Ecto neural progenitor cell (in vitro differentiated cells): ENCODE data around the gene SMARCD3.

Experiments used
- DNase-seq: peaks from one replicate; pipeline ENCODE4 v3.0.0-alpha.2; 2018; ENCODE audit warnings: low spot score

SMARCD3 gene

GRCh38 chr7:151272405-151272804 is 23.9 kb upstream of the SMARCD3 start:
- DNase-seq = peak; percentile 32

- no peak for DNase-seq
Observed at GRCh38 chr7:151271699-151272355, 23.3 kb upstream of the SMARCD3 start.

DNA sequence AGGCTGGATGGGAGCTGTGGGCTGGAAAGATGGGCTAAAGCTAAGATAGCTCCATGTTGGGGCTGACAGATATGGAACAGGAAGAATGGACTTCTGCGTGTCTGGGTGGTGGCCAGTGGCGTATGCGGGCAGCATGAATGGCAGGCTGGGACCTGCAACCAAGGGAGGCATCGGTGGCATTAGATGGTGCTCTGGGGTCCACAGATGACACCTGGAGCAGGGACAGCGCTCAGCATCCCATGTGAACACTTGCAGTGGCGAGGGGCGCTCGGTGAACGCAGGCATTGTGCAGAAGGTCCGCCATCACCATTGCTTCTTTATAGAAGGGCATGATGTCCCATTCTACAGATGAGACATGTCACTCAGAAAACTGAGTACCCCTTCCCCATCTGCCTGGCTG is 21.0 kb upstream of the SMARCD3 start:
- no peak for DNase-seq

- DNase-seq = no peak
Observed at GRCh38 chr7:151265351-151265931, 16.9 kb upstream of the SMARCD3 start.

GRCh38 chr7:151264615-151265014 is 16.1 kb upstream of the SMARCD3 start:
- DNase-seq = no peak

DNA sequence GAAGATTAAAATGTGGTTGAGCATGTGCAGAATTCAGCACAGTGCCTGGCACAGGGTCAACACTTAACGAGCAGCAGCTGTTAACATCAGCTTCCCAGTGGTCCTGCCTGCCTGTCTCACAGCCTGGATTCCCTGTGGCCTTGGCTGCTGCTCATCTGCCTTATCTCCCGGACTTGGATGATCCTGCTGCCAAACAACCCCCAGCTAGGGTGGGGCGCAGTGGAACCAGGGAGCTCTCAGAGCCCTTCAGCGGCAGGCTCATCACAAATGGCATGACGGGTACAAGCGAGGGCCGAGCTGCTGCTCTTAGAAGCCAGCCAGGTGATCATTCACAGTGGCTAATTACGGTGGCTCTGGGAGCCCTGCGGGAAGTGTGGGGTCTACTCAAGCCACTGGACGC is 13.0 kb upstream of the SMARCD3 start:
- no peak for DNase-seq

- DNase-seq = no peak
Observed at GRCh38 chr7:151260883-151261282, 12.4 kb upstream of the SMARCD3 start.

DNA sequence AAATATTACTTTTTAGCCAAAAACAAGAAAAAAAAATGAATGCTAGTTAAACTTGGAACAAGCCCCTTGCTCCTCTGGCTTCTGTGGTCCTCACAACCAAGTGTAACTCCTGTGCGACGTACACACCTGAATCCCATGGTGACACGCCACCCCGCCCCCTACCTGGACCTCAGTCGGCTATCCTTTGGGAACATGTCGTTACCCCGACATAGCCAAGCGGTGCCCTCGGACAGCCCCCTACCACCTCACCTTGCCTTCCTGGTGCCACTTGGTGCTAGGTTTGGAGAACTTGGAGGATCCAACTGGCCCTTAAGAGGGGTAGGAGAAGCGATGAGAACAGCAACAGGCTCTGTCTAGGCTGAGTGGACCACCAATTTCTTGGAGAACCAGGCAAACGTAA is 12.0 kb upstream of the SMARCD3 start:
- DNase-seq = no peak

GRCh38 chr7:151257990-151258389 is 9.5 kb upstream of the SMARCD3 start:
- DNase-seq = no peak

DNA sequence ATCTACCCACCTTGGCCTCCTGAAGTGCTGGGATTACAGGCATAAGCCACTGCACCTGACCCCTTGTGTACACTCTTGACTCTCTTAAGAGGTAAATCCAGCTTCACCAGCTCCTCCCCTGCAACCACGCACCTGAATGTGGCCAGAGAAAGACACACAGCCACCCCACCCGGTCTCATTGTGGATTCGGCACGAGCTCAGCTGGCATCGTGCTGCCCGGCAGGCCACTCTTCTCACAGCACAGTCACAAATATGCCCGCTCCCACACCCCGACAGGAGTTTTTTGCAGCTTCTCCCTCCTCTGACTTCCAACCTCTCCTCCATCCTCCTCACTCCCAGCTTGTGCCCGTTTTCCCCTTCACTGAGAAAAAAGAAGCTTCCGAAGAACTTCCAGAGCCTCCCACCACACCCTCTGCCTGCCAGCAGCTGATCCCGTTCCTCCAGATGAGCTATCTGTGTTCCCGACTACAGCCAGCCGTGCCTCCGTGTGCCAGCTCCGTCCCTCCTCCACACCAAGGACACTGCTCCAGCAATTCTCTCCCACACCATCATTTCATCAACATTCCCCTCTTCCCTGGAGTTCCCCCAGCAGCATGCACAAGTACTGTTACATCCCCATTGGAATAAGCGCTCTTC is 8.0 kb upstream of the SMARCD3 start:
- DNase-seq = no peak

GRCh38 chr7:151255390-151255789 is 6.9 kb upstream of the SMARCD3 start:
- no peak for DNase-seq

DNA sequence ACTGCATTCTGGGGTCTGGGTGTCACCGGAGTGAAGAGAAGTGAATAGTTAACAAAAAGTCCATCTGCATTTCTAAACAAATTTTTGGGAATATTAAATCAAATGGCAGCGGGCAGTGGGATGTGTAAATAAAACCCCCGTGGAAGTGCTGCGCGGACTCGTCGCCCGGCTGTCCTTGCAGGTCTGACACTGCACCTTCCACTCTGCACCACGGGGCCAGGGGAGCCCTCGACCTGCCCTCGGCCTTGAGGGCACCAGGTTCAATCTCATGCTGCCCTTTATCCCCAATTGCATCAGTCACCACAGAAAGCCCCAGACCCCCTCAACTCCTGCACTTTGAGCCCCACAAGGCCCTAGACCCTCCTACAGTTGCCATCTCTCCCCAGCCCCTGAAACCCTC is 6.4 kb upstream of the SMARCD3 start:
- no peak for DNase-seq

GRCh38 chr7:151254316-151254715 is 5.8 kb upstream of the SMARCD3 start:
- no peak for DNase-seq

GRCh38 chr7:151252961-151253711 is 4.6 kb upstream of the SMARCD3 start:
- no peak for DNase-seq

- no peak for DNase-seq
Observed at GRCh38 chr7:151252561-151252835, 4.0 kb upstream of the SMARCD3 start.

DNA sequence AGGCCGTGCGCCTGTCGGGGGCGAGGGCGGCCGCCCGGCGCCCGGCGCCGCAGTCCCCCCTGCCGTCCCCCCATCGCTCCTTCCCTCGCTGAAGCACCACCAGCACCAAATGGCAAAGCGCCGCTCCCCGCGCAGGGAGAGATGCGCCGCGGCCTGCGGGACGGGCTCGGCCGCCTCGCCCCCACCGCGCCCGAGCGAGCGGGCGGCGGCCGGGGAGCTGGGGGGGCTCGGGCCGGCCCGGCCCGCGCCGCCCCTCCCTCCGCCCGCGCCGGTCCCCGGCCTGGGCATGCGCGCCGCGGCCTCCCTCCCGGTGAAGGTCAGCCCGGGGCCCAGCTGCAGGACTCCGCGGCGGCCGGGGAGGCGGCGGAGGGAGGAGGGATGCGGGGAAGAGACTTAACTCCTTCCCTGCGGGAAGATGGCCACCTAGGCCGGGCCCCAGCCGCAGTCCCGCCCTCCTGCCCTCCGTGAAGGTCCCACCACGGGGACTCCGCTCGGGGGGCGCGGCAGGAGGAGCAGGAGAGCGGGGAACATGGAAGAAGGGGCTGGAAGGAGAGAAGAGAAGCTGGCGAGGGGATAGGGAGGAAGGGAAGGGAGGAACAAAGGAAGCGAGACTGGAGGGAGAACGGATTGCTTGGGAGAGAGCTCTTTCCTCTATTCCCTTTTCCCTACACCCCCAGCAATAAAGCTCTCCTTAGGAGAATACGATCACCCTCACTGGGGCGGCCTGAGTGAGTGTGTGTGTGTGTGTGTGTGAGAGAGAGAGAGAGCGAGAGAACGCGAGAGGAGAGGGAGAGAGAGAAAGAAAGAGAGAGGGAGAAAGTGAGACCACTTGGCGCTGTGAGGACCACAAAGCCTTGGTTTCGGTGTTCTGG is 3.4 kb upstream of the SMARCD3 start:
- peak; percentile 85 for DNase-seq

GRCh38 chr7:151251328-151251688 is 2.8 kb upstream of the SMARCD3 start:
- DNase-seq = peak; percentile 59

- DNase-seq = no peak
Observed at GRCh38 chr7:151250181-151251132, 2.0 kb upstream of the SMARCD3 start.

DNA sequence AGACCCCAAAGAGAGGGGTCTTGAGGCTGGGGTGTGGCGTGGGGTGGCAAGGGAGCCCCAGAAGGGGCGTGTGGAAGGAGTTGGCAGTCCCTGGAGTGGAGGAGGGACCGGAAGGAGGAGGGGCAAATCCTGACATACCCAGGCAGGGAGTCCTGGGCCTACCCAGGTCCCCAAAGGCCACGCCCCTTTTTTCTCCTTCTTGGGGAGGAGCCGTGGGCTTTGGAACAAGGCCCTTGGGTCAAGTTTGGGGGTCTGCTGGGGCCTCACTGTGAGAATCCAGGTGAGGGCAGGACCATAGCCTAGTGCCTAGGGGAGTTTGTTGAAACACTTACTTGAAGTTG is 1.2 kb upstream of the SMARCD3 start:
- no peak for DNase-seq

- DNase-seq = no peak
Observed at GRCh38 chr7:151249034-151249731, 689 bp upstream of the SMARCD3 start.
